Endothelial cell of umbilical vein (primary cell): Measurements from ENCODE around the gene PAX6. TPM values are rescaled to one million over a fixed set of nuclear protein-coding genes. Genes with fewer than 3 reads are reported as not detected.

ENCODE experiments used
- BruUV-seq: library from RNA; stranded (reverse); fragments of 400-500 nt; replicated peaks from 2 replicates; lab custom pipeline; 2021; lab: Mats Ljungman, UMichigan
- CTCF ChIA-PET: fragments of 300-600, 350-600 bp; sonication (Branson Sonifier 250); formaldehyde crosslinking; loops from one replicate; lab custom pipeline; 2021; ENCODE audit warnings: antibody characterized with exemption, inconsistent platforms; lab: Charles Lee
- POLR2A ChIA-PET: fragments of 300-600, 350-600 bp; sonication (Branson Sonifier 250); formaldehyde crosslinking; loops from one replicate; lab custom pipeline; 2021; ENCODE audit warnings: antibody characterized with exemption, inconsistent platforms; lab: Charles Lee
- DNase-seq: peaks from one replicate; pipeline ENCODE4 v3.0.0-alpha.2; 2011; ENCODE audit warnings: low read depth, low spot score
- FAIRE-seq: peaks from 2 replicates; lab custom pipeline; 2011; peaks lifted over from hg19 to GRCh38; lab: Jason Lieb, UNC
- H2AFZ ChIP-seq: 2 replicates; pipeline ENCODE4 v1.6.0; 2012; ENCODE audit warnings: low read depth, low read length, control low read depth, inconsistent platforms
- H3K27ac ChIP-seq: 2 replicates; pipeline ENCODE4 v1.5.1; 2011; ENCODE audit warnings: low read depth, mild to moderate bottlenecking, control low read depth, low read length, moderate library complexity; ENCODE audit not compliant: insufficient read depth
- H3K27me3 ChIP-seq, 2 experiments: 2 replicates each; pipeline versions ENCODE4 v1.6.0 to v1.6.1; 2011; ENCODE audit warnings: low read length in 2 of 2, mixed read lengths in 1 of 2; ENCODE audit not compliant: control insufficient read depth in 2 of 2, insufficient read depth in 2 of 2
- H3K36me3 ChIP-seq, 2 experiments: 2 replicates in 1 of 2; 3 replicates in 1 of 2; pipeline ENCODE4 v1.5.1; 2011; ENCODE audit warnings: low read length in 2 of 2, mild to moderate bottlenecking in 1 of 2, moderate library complexity in 1 of 2; ENCODE audit not compliant: control insufficient read depth in 2 of 2, insufficient read depth in 2 of 2; ENCODE audit errors: extremely low read depth in 1 of 2
- H3K4me1 ChIP-seq: 3 replicates; pipeline ENCODE4 v1.5.1; 2011; ENCODE audit warnings: mild to moderate bottlenecking, low read length; ENCODE audit not compliant: control insufficient read depth, insufficient read depth; ENCODE audit errors: extremely low read depth
- H3K4me2 ChIP-seq: 2 replicates; pipeline ENCODE4 v1.6.1; 2011; ENCODE audit warnings: low read length, control low read depth, mixed read lengths; ENCODE audit not compliant: insufficient read depth
- H3K4me3 ChIP-seq, 3 experiments: fragments of 200-600 bp in 1 of 3; sonication (generic), shearing (Covaris generic) in 1 of 3; replicated peaks in 1 of 3; 2 replicates each; pipeline ENCODE4 v1.5.1; 2011 to 2016; ENCODE audit warnings: control low read depth in 3 of 3, low read length in 3 of 3, mild to moderate bottlenecking in 2 of 3, inconsistent platforms in 1 of 3, low read depth in 1 of 3, moderate library complexity in 1 of 3; ENCODE audit not compliant: insufficient read depth in 1 of 3
- H3K79me2 ChIP-seq: 2 replicates; pipeline ENCODE4 v1.6.0; 2012; ENCODE audit warnings: low read length, inconsistent platforms; ENCODE audit not compliant: control insufficient read depth, insufficient read depth
- H3K9ac ChIP-seq: replicated peaks from 2 replicates; pipeline ENCODE3; 2011; ENCODE audit warnings: low read length, control low read depth; ENCODE audit not compliant: insufficient read depth; ENCODE audit errors: extremely low read depth
- H3K9me1 ChIP-seq: replicated peaks from 3 replicates; pipeline ENCODE4 v1.6.0; 2011; ENCODE audit warnings: mild to moderate bottlenecking, low read length; ENCODE audit not compliant: control insufficient read depth, insufficient read depth; ENCODE audit errors: extremely low read depth
- H3K9me3 ChIP-seq: replicated peaks from 2 replicates; pipeline ENCODE4 v1.5.1; 2012; ENCODE audit warnings: low read length, inconsistent platforms; ENCODE audit not compliant: control insufficient read depth, insufficient read depth
- H4K20me1 ChIP-seq: replicated peaks from 2 replicates; pipeline ENCODE3; 2011; ENCODE audit warnings: mild to moderate bottlenecking, low read length; ENCODE audit not compliant: control insufficient read depth, insufficient read depth; ENCODE audit errors: extremely low read depth
- EZH2 ChIP-seq: IDR thresholded peaks from 2 replicates; pipeline ENCODE4 v1.6.1; 2012; ENCODE audit warnings: borderline replicate concordance, low read depth, mild to moderate bottlenecking, moderate library complexity, low read length, inconsistent platforms; ENCODE audit not compliant: severe bottlenecking
- FOS ChIP-seq: IDR thresholded peaks from 2 replicates; pipeline ENCODE4 v1.6.1; 2011; ENCODE audit warnings: mild to moderate bottlenecking, low read length, moderate library complexity, borderline replicate concordance; ENCODE audit not compliant: insufficient read depth
- MAX ChIP-seq: IDR thresholded peaks from 2 replicates; pipeline ENCODE4 v1.6.1; 2011; ENCODE audit not compliant: insufficient read depth, insufficient read length
- POLR2A ChIP-seq: IDR thresholded peaks from 2 replicates; pipeline ENCODE4 v1.6.1; 2012; ENCODE audit warnings: low read depth, mild to moderate bottlenecking, control low read depth, low read length
- dilution Hi-C: fragments of 300-500 bp; cut with MboI; formaldehyde crosslinking; loops from one replicate; pipeline ENCODE4 v1.15.0; 2019; ENCODE audit warnings: low sequenced_read_pairs; ENCODE audit not compliant: extremely low pct_ligation_motif_present
- intact Hi-C: fragments of 100-400 bp; cut with micrococcal nuclease; formaldehyde crosslinking; loops from one replicate; pipeline ENCODE4 v1.10.0; 2022
- polyA plus RNA-seq, 4 experiments: library from polyadenylated mRNA; depleted of rRNA in 3 of 4; stranded (reverse) in 3 of 4; unstranded in 1 of 4; fragments of >200 nt; gene quantifications; 2 replicates each; pipeline versions ENCODE4 v1.2.1 to v1.2.3, GENCODE V29; 2011 to 2012; ENCODE audit warnings: missing spikeins in 1 of 4
- total RNA-seq: library from RNA; stranded (reverse); gene quantifications from 2 replicates; pipeline ENCODE4 v1.2.3, GENCODE V29; 2021

PAX6 gene
- total and polyA plus RNA-seq, 2 donors (not counting 3 experiments of a cell fraction or from before 2014, with no cell fraction given): not detected

GRCh38 chr11:31809857-31810778, 1.0 kb downstream of the PAX6 start:
- DNase-seq (peak; percentile 50), FAIRE-seq (peak; percentile 8)
- Histone ChIP-seq H3K4me3 (peak overlapping the region in 1 of 3 experiments; percentile 11), H3K9me1 (no peaks in the 10 kb centered on the region), H3K36me3 (no peaks in the 10 kb centered on the region), H4K20me1 (no peaks in the 10 kb centered on the region), H3K27me3 (peaks cover 89 to 99% of the 10 kb centered on the region in 2 experiments), H3K27ac (no peak overlapping the region), H3K4me2 (peak overlapping the region; percentile 32), H3K4me1 (peaks cover 4% of the 10 kb centered on the region), H3K79me2 (no peaks in the 10 kb centered on the region), H3K9me3 (no peaks in the 10 kb centered on the region), H3K9ac (no peak overlapping the region), H2AFZ (peak overlapping the region; percentile 48)
- peak; percentile 78 for TF ChIP-seq EZH2
- no peak for TF ChIP-seq POLR2A
- dilution Hi-C loops (no loop called here), intact Hi-C loops (loop anchor here (1.0 to 10.0 kb wide), 4 partner anchors 11 to 795 kb away; partner anchors contain the start of gene RCN1)
- ChIA-PET CTCF (interaction anchor here (1.0 to 1.3 kb wide), 4 partner anchors 8 to 169 kb away, joined by 3 to 6 read pairs (median 4); no protein-coding TSS in a partner anchor), POLR2A (no interaction called here)
- BruUV-seq: no TSS peak

- Histone ChIP-seq H3K4me3 (no peak overlapping the region), H4K20me1 (no peaks in the 10 kb centered on the region), H3K4me1 (peaks cover 4% of the 10 kb centered on the region), H3K27me3 (peaks cover 89 to 99% of the 10 kb centered on the region in 2 experiments), H3K9me3 (no peaks in the 10 kb centered on the region), H2AFZ (no peak overlapping the region), H3K36me3 (no peaks in the 10 kb centered on the region), H3K9me1 (no peaks in the 10 kb centered on the region), H3K9ac (no peak overlapping the region), H3K79me2 (no peaks in the 10 kb centered on the region), H3K27ac (no peak overlapping the region), H3K4me2 (no peak overlapping the region)
- DNase-seq (no peak), FAIRE-seq (no peak)
- POLR2A ChIA-PET: no interaction called here
- dilution Hi-C loops (no loop called here), intact Hi-C loops (no loop called here)
- BruUV-seq: no TSS peak
- CTCF ChIA-PET: interaction anchor here (1.0 to 1.3 kb wide), 3 partner anchors 9 to 168 kb away, joined by 3 to 6 read pairs (median 4); no protein-coding TSS in a partner anchor
- TF ChIP-seq EZH2 (no peak), MAX (no peak), POLR2A (no peak), FOS (no peak)
Observed at GRCh38 chr11:31809541-31809856, 1.6 kb downstream of the PAX6 start.
